ENCODE measurements around the gene ORAI2. TPM values are rescaled to one million over a fixed set of nuclear protein-coding genes. Genes with fewer than 3 reads are reported as not detected.
A peak's percentile ranks its signal among the peaks of the same experiment; 100 is the strongest.

ORAI2 gene
- total RNA-seq, 6 experiments from 2014 or later, result 1.2 to 4.2 (median 2.6) TPM

DNA sequence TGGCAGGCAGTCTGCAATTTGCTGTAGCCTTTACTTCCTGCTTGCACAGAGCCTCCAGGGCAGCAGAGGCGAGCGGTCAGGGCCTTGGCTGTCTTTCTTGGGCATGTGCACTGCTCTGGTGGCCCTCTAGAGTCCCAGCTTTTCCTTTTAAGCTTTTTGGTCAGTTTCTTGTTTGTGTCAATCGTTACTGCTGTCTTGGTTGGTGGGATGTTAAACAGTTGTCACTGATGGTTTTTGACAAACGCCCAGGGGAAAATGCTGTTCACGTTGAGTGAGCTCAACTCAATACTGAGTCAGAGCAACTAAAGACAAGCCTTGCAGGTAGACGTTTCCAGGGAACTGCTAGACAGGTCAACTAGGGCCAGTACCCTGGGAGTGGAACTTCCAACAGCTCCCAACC is 23.3 kb upstream of the ORAI2 start:
- no peak overlapping the region for H3K4me3 ChIP-seq
- H3K27me3 ChIP-seq, result no peaks in the 10 kb centered on the region
- WGBS (ENCODE audit: insufficient coverage, low coverage, low lambda C conversion rate, missing lambda C conversion rate), result 70% methylated on average over 4 of the region's 6 CpGs
- TF ChIP-seq POLR2A (IDR thresholded peaks at IDR 0.05), result no peak
- TF ChIP-seq, protein P1, sequence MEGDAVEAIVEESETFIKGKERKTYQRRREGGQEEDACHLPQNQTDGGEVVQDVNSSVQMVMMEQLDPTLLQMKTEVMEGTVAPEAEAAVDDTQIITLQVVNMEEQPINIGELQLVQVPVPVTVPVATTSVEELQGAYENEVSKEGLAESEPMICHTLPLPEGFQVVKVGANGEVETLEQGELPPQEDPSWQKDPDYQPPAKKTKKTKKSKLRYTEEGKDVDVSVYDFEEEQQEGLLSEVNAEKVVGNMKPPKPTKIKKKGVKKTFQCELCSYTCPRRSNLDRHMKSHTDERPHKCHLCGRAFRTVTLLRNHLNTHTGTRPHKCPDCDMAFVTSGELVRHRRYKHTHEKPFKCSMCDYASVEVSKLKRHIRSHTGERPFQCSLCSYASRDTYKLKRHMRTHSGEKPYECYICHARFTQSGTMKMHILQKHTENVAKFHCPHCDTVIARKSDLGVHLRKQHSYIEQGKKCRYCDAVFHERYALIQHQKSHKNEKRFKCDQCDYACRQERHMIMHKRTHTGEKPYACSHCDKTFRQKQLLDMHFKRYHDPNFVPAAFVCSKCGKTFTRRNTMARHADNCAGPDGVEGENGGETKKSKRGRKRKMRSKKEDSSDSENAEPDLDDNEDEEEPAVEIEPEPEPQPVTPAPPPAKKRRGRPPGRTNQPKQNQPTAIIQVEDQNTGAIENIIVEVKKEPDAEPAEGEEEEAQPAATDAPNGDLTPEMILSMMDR (IDR thresholded peaks at IDR 0.05), result no peak
- intact Hi-C loops (cut with DNase I), result no loop called here
- no peaks in the 10 kb centered on the region for H3K4me1 ChIP-seq
- H3K27ac ChIP-seq, result no peak overlapping the region
- no peak for DNase-seq
- no peaks in the 10 kb centered on the region for H3K9me3 ChIP-seq
- H3K36me3 ChIP-seq, result peaks cover 0 to 61% (median 15%) of the 10 kb centered on the region in 4 donors
- ATAC-seq, result no peak

GRCh38 chr7:102410918-102411317 is 22.5 kb upstream of the ORAI2 start:
- H3K9me3 ChIP-seq, result no peaks in the 10 kb centered on the region
- intact Hi-C loops (cut with DNase I), result no loop called here
- no peaks in the 10 kb centered on the region for H3K4me1 ChIP-seq
- no peak for TF ChIP-seq POLR2A (IDR thresholded peaks at IDR 0.05)
- TF ChIP-seq, protein P1 (IDR thresholded peaks at IDR 0.05), result no peak
- no peak overlapping the region for H3K4me3 ChIP-seq
- no peak for DNase-seq
- WGBS (ENCODE audit: insufficient coverage, low coverage, low lambda C conversion rate, missing lambda C conversion rate), result 95% methylated on average over 4 of the region's 5 CpGs
- no peaks in the 10 kb centered on the region for H3K27me3 ChIP-seq
- ATAC-seq, result no peak
- no peak overlapping the region for H3K27ac ChIP-seq
- H3K36me3 ChIP-seq, result peaks cover 0 to 53% (median 11%) of the 10 kb centered on the region in 4 donors

DNA sequence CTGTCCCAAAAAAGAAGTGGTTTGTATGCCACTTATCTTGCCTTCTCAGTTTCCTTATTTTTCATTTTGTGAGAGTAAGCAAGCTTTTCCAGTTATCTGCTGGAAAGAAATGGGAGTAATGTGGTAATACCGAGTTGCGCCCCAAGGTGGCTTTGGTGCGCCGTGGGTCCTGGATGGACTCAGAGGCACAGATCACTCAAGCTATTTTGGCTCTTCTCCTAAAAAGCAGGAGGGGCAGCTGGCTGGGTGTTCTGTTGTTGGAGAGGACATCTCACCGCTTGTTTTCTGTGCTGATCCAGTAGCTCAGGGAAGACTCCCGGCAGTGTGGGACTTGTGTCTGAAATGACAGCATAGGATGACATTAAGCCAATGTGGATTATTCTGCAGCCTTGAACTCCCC is 20.8 kb upstream of the ORAI2 start:
- TF ChIP-seq POLR2A (IDR thresholded peaks at IDR 0.05), result no peak
- TF ChIP-seq, protein P1 (IDR thresholded peaks at IDR 0.05), result peak; percentile 30 to 43 (median 34)
- Histone ChIP-seq H3K9me3 (no peaks in the 10 kb centered on the region), H3K27ac (no peak overlapping the region), H3K36me3 (peaks cover 0 to 43% (median 4%) of the 10 kb centered on the region in 4 donors), H3K27me3 (no peaks in the 10 kb centered on the region), H3K4me3 (no peak overlapping the region), H3K4me1 (no peaks in the 10 kb centered on the region)
- 56% methylated on average over 5 of the region's 6 CpGs for WGBS (ENCODE audit: insufficient coverage, low coverage, low lambda C conversion rate, missing lambda C conversion rate)
- peak in 1 of 3 donors; percentile 29 for DNase-seq
- intact Hi-C loops (cut with DNase I), result no loop called here
- peak; percentile 71 to 77 (median 74) for ATAC-seq

GRCh38 chr7:102413091-102413490 is 20.3 kb upstream of the ORAI2 start:
- H3K36me3 ChIP-seq, result peaks cover 0 to 38% (median 2%) of the 10 kb centered on the region in 4 donors
- H3K9me3 ChIP-seq, result no peaks in the 10 kb centered on the region
- no peaks in the 10 kb centered on the region for H3K4me1 ChIP-seq
- H3K27ac ChIP-seq, result no peak overlapping the region
- TF ChIP-seq, protein P1 (IDR thresholded peaks at IDR 0.05), result no peak
- TF ChIP-seq POLR2A (IDR thresholded peaks at IDR 0.05), result no peak
- intact Hi-C loops (cut with DNase I), result no loop called here
- 83% methylated on average over 1 of the region's 5 CpGs for WGBS (ENCODE audit: insufficient coverage, low coverage, low lambda C conversion rate, missing lambda C conversion rate)
- ATAC-seq (no peak), DNase-seq (no peak)
- H3K4me3 ChIP-seq, result no peak overlapping the region
- no peaks in the 10 kb centered on the region for H3K27me3 ChIP-seq

GRCh38 chr7:102413611-102414010 is 19.8 kb upstream of the ORAI2 start:
- Histone ChIP-seq H3K36me3 (peaks cover 0 to 37% (median 0%) of the 10 kb centered on the region in 4 donors), H3K27me3 (no peaks in the 10 kb centered on the region), H3K9me3 (no peaks in the 10 kb centered on the region), H3K27ac (no peak overlapping the region), H3K4me3 (no peak overlapping the region), H3K4me1 (no peaks in the 10 kb centered on the region)
- 97% methylated on average over 4 of the region's 4 CpGs for WGBS (ENCODE audit: insufficient coverage, low coverage, low lambda C conversion rate, missing lambda C conversion rate)
- intact Hi-C loops (cut with DNase I), result no loop called here
- ATAC-seq, result no peak
- no peak for DNase-seq
- no peak for TF ChIP-seq POLR2A (IDR thresholded peaks at IDR 0.05)
- TF ChIP-seq, protein P1 (IDR thresholded peaks at IDR 0.05), result no peak

Data from right lobe of liver (tissue), 6 donors.